Osteocyte (in vitro differentiated cells): ENCODE results near the gene GLT8D1. TPM values are rescaled to one million over a fixed set of nuclear protein-coding genes. Genes with fewer than 3 reads are reported as not detected.
"Not testable (repeated sequence)": the region's sequence is repeated elsewhere in the genome, so short reads cannot be mapped to it uniquely, and the experiment has no call there.

Experiments
- DNase-seq: peaks from one replicate; pipeline ENCODE4 v3.0.0; 2021; ENCODE audit warnings: mixed read lengths; ENCODE audit not compliant: unreplicated experiment; ENCODE audit errors: extremely low spot score
- H3K27ac Mint-ChIP-seq: one replicate; pipeline ENCODE4 v1.8.0; 2021; ENCODE audit warnings: mild to moderate bottlenecking, mixed read lengths; ENCODE audit not compliant: unreplicated experiment
- H3K27me3 Mint-ChIP-seq: one replicate; pipeline ENCODE4 v1.8.0; 2021; ENCODE audit warnings: mixed read lengths; ENCODE audit not compliant: unreplicated experiment
- H3K36me3 Mint-ChIP-seq: one replicate; pipeline ENCODE4 v1.8.0; 2021; ENCODE audit warnings: mixed read lengths; ENCODE audit not compliant: unreplicated experiment
- H3K4me1 Mint-ChIP-seq: one replicate; pipeline ENCODE4 v1.8.0; 2021; ENCODE audit warnings: mixed read lengths; ENCODE audit not compliant: unreplicated experiment
- H3K4me3 Mint-ChIP-seq: one replicate; pipeline ENCODE4 v1.8.0; 2021; ENCODE audit warnings: mild to moderate bottlenecking, moderate library complexity, mixed read lengths; ENCODE audit not compliant: unreplicated experiment
- H3K9me3 Mint-ChIP-seq: one replicate; pipeline ENCODE4 v1.8.0; 2021; ENCODE audit warnings: mixed read lengths; ENCODE audit not compliant: unreplicated experiment
- total RNA-seq: library from RNA; stranded (reverse); gene quantifications from 2 replicates; pipeline ENCODE4 v1.2.1, GENCODE V29; 2021
- TF ChIP-seq, protein P1 (sequence below): fragments of 200-600 bp; sonication (generic); IDR thresholded peaks from 2 replicates; pipeline ENCODE4 v1.5.0; 2021; ENCODE audit warnings: antibody characterized with exemption, mild to moderate bottlenecking, moderate library complexity

The GLT8D1 gene
- total RNA-seq, 1 donor from 2014 or later, result 86.3 TPM

DNA sequence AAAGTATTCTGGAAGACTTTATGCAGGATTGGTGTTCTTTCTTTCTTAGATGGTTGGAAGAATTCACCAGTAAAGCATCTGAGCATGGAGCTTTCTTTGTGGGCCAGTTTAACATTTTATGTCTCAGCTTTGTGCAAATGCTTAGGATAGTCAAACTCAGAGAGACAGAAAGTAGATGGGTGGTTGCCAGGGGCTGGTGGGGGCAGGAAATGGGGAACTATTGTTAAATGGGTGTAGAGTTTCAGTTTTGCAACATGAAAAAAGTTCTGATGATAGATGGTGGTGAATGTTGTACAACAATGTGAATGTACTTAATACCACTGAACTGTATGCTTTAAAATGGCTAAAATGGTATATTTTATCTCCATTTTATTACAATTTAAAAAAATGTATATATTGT, 25.1 kb upstream of the GLT8D1 start:
- H3K27me3 Mint-ChIP-seq, result no peaks in the 10 kb centered on the region
- no peaks in the 10 kb centered on the region for H3K4me1 Mint-ChIP-seq
- TF ChIP-seq, protein P1, sequence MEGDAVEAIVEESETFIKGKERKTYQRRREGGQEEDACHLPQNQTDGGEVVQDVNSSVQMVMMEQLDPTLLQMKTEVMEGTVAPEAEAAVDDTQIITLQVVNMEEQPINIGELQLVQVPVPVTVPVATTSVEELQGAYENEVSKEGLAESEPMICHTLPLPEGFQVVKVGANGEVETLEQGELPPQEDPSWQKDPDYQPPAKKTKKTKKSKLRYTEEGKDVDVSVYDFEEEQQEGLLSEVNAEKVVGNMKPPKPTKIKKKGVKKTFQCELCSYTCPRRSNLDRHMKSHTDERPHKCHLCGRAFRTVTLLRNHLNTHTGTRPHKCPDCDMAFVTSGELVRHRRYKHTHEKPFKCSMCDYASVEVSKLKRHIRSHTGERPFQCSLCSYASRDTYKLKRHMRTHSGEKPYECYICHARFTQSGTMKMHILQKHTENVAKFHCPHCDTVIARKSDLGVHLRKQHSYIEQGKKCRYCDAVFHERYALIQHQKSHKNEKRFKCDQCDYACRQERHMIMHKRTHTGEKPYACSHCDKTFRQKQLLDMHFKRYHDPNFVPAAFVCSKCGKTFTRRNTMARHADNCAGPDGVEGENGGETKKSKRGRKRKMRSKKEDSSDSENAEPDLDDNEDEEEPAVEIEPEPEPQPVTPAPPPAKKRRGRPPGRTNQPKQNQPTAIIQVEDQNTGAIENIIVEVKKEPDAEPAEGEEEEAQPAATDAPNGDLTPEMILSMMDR, result no peak
- peak; percentile 19 for DNase-seq
- peaks cover 70% of the 10 kb centered on the region for H3K36me3 Mint-ChIP-seq
- H3K9me3 Mint-ChIP-seq, result peaks cover 13% of the 10 kb centered on the region
- H3K27ac Mint-ChIP-seq, result no peak overlapping the region
- H3K4me3 Mint-ChIP-seq, result no peak overlapping the region

DNA sequence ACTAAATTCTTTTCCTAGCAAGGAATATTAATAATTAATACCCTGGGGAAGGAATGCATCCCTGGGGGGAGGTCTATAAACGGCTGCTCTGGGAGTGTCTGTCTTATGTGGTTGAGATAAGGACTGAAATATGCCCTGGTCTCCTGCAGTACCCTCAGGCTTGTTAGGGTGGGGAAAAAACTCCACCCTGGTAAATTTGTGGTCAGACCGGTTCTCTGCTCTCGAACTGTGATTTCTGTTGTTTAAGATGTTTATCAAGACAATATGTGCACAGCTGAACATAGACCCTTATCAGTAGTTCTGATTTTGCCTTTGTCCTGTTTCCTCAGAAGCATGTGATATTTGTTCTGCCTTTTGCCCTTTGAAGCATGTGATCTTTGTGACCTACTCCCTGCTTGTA, 23.2 kb upstream of the GLT8D1 start:
- not testable (repeated sequence) for H3K27me3 Mint-ChIP-seq, H3K4me3 Mint-ChIP-seq, H3K4me1 Mint-ChIP-seq, H3K27ac Mint-ChIP-seq
- DNase-seq, result peak; percentile 11
- peaks cover 13% of the 10 kb centered on the region for H3K9me3 Mint-ChIP-seq
- H3K36me3 Mint-ChIP-seq, result peaks cover 57% of the 10 kb centered on the region

DNA sequence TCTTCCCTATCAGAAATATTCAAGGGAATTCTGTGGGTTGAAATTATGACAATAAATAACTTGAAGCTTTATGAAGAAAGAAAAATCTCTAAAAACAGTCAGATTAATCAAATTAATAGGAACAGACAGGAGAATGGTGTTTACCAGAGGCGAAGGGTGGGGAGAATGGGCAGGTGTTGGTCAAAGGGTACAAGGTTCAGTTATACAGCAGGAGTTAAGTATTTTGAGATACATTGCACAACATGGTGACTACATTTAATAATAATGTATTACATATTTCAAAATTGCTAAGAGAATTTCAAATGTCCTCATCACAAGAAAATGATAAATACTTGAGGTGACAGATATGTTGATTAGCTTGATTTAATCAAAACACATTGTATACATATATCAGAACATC, 18.9 kb upstream of the GLT8D1 start:
- Mint-ChIP-seq H3K27me3 (no peaks in the 10 kb centered on the region), H3K27ac (no peak overlapping the region), H3K4me3 (no peak overlapping the region), H3K4me1 (no peaks in the 10 kb centered on the region), H3K9me3 (peaks cover 9% of the 10 kb centered on the region), H3K36me3 (peaks cover 34% of the 10 kb centered on the region)
- DNase-seq, result no peak
- TF ChIP-seq, protein P1, result no peak

DNA sequence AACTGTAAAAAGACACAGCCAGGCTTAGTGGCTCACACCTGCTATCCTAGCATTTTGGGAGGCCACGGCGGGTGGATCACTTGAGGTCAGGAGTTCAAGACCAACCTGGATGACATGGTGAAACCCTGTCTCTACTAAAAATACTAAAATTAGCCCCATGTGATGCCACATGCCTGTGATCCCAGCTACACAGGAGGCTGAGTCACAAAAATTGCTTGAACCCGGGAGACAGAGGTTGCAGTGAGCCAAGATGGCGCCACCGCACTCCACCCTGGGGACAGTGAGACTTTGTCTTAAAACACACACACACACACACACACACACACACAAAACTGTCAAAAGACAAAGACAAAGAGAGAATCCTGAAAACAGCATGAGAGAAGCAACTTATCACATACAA, 18.3 kb upstream of the GLT8D1 start:
- H3K36me3 Mint-ChIP-seq, result peaks cover 34% of the 10 kb centered on the region
- TF ChIP-seq, protein P1, result no peak

DNA sequence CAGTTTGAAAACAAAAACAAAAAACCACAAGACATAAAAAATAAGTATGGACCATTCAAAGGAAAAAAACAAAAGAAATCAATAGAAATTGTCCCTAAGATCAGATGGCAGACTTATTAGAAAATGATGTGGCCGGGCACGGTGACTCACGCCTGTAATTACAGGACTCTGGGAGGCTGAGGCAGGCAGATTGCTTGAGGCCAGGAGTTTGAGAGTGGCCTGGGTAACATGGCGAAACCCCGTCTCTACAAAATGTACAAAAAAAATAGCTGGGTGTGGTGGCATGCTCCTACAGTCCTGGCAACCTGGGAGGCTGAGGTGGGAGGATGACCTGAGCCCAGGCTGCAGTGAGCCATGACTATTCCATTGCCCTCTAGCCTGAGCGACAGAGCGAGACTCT, 16.9 kb upstream of the GLT8D1 start:
- TF ChIP-seq, protein P1, result no peak
- H3K4me1 Mint-ChIP-seq, result no peaks in the 10 kb centered on the region
- no peak overlapping the region for H3K4me3 Mint-ChIP-seq
- peaks cover 4% of the 10 kb centered on the region for H3K9me3 Mint-ChIP-seq
- peak; percentile 36 for DNase-seq
- peaks cover 27% of the 10 kb centered on the region for H3K36me3 Mint-ChIP-seq
- no peak overlapping the region for H3K27ac Mint-ChIP-seq
- H3K27me3 Mint-ChIP-seq, result no peaks in the 10 kb centered on the region

More for the DNA sequence above, 18.3 kb upstream of the GLT8D1 start:
- Mint-ChIP-seq H3K27me3 (no peaks in the 10 kb centered on the region), H3K9me3 (peaks cover 6% of the 10 kb centered on the region), H3K4me1 (no peaks in the 10 kb centered on the region), H3K4me3 (no peak overlapping the region), H3K27ac (no peak overlapping the region)
- peak; percentile 64 for DNase-seq

DNA sequence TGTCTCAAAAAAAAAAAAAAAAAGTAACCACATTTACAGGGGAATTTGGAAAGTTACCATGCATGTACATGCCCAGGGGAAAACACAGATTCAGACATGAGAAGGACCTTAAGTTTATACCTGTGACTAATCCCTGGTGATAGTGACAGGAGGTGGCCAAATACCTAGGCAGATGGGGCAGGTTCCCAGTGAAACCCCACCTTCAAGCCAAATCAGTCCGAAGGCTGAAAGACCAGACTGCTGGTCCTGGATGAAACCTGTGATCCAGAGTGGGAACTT, 16.1 kb upstream of the GLT8D1 start:
- Mint-ChIP-seq H3K27ac (no peak overlapping the region), H3K4me3 (no peak overlapping the region), H3K9me3 (peaks cover 4% of the 10 kb centered on the region), H3K4me1 (no peaks in the 10 kb centered on the region), H3K36me3 (peaks cover 26% of the 10 kb centered on the region), H3K27me3 (no peaks in the 10 kb centered on the region)
- TF ChIP-seq, protein P1, result no peak
- peak; percentile 25 for DNase-seq
